GM18861 (cell line): ENCODE measurements around the gene ITGA2.
"Not testable (repeated sequence)": the region's sequence is repeated elsewhere in the genome, so short reads cannot be mapped to it uniquely, and the experiment has no call there.

Experiments
- ATAC-seq: cut with Tn5 transposase; IDR thresholded peaks from one replicate; pipeline ENCODE4 v1.9.1; 2021; ENCODE audit not compliant: unreplicated experiment

Gene ITGA2

GRCh38 chr5:53095931-53096525 lies 106.9 kb downstream of the ITGA2 start:
- ATAC-seq, result peak; percentile 59

DNA sequence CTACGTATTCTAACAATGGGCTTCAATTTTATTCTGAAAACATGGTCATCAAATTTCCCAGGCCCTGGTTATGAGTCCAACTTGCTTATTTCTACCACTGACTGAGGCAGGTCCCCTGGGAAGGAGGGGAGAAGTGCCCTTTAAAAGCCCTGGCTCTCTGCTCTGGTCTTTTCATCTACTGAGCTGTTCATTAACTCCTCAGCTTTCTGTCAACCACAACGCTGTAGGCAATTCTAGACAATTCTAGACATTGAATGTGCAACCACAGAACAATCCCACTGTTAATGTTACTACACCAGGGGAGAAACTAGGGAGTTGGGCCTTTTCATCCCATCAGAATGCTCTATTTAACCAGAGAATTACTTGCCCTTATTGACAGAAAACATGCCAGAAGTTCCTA lies 110.4 kb downstream of the ITGA2 start:
- ATAC-seq, result peak; percentile 83

DNA sequence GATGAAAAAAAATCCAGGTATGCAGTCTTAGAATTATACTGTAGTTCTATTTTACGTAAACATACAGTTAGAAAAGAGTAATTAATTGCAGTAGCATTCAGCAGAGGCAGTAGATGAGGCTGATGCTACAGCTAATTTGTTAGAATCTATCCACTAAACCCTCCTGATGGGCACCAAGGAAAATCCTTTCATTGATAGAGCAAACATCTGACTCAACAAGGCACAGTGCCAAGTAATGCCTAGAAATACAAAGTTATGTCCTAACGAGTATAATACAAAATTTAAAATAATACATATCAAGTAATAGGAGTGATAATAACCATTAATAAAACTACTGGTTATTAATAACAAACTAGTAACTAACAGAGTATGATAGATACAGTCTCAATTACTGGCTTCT lies 111.5 kb downstream of the ITGA2 start:
- no peak for ATAC-seq

GRCh38 chr5:53105611-53106300 lies 116.6 kb downstream of the ITGA2 start:
- ATAC-seq, result no peak

DNA sequence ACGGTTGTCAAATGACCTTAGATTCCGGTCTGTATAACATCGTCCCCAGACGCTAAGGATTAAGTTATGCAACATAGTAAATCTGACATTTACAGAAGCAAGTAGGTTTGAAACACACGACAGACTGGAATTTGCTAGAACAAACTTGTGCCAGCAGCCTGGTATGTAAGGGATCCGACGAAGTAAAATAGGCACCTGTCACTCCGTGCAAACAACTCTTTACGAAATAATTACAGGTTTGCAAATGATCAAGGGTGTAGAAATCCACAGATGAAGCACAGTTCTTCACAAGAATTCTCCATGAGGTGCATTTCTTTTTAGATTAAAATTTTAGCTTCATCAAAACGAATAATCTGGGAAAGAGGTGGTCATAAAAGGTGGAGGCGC lies 119.9 kb downstream of the ITGA2 start:
- peak; percentile 15 for ATAC-seq

GRCh38 chr5:53109443-53110127 lies 120.4 kb downstream of the ITGA2 start, which contains the start of gene MOCS2:
TSS of gene MOCS2 (minus strand) at chr5:53109757. CDS start at chr5:53107174, 2,583 bp downstream.
- ATAC-seq, result peak; percentile 94

- no peak for ATAC-seq
Measured at GRCh38 chr5:53110156-53110555, 121.0 kb downstream of the ITGA2 start.

DNA sequence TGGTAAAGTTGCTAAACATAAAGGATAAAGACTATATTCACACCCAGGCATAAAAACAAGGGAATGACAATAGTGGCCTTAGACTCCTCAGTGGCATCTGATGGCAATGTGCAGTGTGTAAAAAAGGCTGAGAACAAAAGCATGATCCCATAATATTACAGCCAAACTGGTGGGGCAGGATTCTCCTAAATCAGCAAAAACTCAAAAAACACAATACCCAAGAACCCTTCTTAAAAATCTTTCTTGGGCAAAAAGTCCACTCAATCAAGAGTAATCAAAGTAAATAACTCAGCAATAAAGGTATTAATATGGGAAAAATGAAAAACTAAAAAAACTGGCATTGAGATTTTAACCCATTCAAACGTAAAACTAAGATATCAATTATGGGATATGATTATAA lies 122.0 kb downstream of the ITGA2 start:
- no peak for ATAC-seq

DNA sequence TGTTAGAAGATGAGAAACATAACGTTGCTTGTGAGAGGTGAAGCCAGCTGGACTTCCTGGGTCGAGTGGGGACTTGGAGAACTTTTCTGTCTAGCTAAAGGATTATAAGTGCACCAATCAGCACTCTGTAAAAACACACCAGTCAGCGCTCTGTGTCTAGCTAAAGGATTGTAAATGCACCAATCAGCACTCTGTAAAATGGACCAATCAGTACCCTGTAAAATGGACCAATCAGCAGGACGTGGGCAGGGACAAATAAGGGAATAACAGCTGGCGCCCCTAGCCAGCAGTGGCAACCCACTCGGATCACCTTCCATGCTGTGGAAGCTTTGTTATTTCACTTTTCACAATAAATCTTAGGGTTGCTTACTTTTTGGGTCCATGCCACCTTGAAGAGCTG lies 123.2 kb downstream of the ITGA2 start:
- not testable (repeated sequence) for ATAC-seq

- ATAC-seq, result no peak
Measured at GRCh38 chr5:53112909-53113308, 123.8 kb downstream of the ITGA2 start.

- ATAC-seq, result no peak
Measured at GRCh38 chr5:53113947-53114346, 124.8 kb downstream of the ITGA2 start.

- no peak for ATAC-seq
Measured at GRCh38 chr5:53114988-53115387, 125.8 kb downstream of the ITGA2 start.

DNA sequence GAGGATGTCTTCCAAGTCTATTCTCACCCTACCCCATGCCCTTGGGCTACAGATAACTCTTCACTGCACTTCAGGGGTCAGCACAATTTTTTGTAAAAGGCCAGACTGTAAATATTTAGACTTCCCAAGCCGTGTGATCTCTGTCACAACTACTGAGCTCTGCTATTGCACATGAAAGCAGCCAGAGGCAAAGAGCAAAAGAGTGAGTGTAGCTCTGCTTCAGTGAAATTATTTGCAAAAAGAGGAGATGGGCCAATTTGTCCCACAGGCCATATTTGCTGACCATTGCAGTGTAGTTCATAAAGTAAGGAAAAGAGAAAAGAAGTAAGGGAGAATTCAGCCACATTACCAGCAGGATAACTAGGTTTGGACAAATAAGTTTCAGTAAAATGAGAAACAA lies 127.4 kb downstream of the ITGA2 start:
- no peak for ATAC-seq

GRCh38 chr5:53118879-53119278 lies 129.7 kb downstream of the ITGA2 start:
- ATAC-seq, result no peak

- ATAC-seq, result no peak
Measured at GRCh38 chr5:53120165-53120564, 131.0 kb downstream of the ITGA2 start.

DNA sequence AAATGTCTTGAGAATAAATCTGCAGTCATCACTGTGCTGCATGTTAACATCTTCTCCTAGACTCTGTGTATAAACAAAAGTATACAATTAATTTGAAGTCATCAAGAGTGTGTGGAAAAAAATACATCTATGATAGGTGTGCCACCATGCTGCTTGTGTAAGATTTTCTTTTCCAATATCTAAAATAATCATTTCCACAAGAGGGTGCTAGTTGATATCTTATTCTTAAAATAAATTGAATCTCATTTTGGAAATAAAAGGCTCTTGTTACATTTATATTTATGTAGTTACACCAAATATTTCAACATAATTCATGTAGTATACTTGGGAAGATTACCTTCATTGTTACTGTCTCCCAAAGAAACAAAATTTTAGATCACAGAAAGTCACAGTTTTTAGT lies 134.6 kb downstream of the ITGA2 start:
- no peak for ATAC-seq

GRCh38 chr5:53126521-53126920 lies 137.4 kb downstream of the ITGA2 start:
- ATAC-seq, result no peak

DNA sequence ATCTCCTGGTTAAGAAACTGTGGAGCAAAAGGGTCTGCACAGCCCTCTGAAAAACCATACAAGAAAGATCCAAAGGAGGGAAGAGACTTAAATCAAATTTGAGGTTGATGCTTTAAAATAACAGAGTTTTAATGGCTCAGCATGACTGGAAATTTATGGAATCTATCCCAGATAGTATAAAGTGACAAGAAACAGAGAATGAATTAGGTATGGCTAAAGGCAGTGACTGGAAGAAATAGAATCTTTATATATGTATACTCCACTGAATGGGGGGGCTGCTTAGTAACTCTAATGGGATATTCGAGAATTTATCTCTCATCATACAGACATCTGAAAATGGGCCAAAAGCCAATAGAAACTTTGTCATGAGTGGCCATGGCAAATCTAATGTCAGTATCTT lies 138.0 kb downstream of the ITGA2 start:
- no peak for ATAC-seq

DNA sequence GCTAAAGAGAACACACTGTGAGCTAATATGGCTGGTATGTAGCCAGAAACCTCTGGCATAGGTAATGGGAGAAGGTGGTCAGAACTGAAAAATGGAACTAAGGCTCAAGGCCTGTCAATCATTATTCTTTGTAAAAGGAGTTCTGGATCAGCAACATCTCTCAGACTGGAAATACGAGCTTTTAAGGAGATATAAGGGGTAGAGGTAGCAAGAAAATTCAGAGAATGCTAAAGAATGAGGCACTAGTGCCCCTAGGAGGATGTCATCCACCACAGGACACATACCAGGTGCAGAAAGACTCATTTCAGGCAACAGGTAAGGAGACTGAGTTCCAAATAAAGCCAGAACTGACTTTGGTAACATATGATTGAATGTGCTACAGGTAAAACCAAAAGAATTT lies 139.3 kb downstream of the ITGA2 start:
- no peak for ATAC-seq

GRCh38 chr5:53130266-53130665 lies 141.1 kb downstream of the ITGA2 start:
- no peak for ATAC-seq

- no peak for ATAC-seq
Measured at GRCh38 chr5:53133020-53133419, 143.9 kb downstream of the ITGA2 start.
